ENCODE measurements around the gene PSG5.
"Not testable (repeated sequence)": the region's sequence is repeated elsewhere in the genome, so short reads cannot be mapped to it uniquely, and the experiment has no call there.

PSG5 gene

GRCh38 chr19:43192381-43193155 is 6.2 kb upstream of the PSG5 start:
- not testable (repeated sequence) for H3K4me3 ChIP-seq, H3K27ac ChIP-seq

- H3K27ac ChIP-seq, H3K4me3 ChIP-seq: not testable (repeated sequence)
Measured at GRCh38 chr19:43188092-43188491, 1.8 kb upstream of the PSG5 start.

GRCh38 chr19:43181869-43182771 is 4.2 kb downstream of the PSG5 start:
- not testable (repeated sequence) for H3K4me3 ChIP-seq
- H3K27ac ChIP-seq = peak overlapping the region in 2 of 21 experiments; percentile 34 to 44

- not testable (repeated sequence) for H3K4me3 ChIP-seq, H3K27ac ChIP-seq
Measured at GRCh38 chr19:43179569-43180147, 6.7 kb downstream of the PSG5 start.

DNA sequence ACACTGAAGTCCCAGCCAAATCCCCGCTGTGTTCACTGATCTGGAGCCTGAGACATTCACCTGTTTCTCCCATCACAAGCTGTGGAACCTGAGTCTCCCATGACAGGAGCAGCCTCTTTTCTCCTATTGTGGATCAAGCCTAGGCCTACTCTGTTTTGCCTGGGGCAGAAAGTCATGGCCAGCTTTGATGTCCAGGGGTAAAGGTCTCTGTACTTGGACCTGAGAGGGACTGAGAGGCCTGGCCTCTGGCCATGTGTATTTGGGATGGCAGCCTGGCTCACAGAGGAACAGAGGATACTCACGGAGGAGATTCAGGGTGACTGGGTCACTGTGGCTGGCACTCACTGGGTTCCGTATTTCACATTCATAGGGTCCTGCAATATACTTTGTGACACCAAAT is 7.8 kb downstream of the PSG5 start:
- H3K27ac ChIP-seq = not testable (repeated sequence)

GRCh38 chr19:43165906-43166305 is 20.4 kb downstream of the PSG5 start:
- H3K27ac ChIP-seq, H3K4me3 ChIP-seq: not testable (repeated sequence)

More for the DNA sequence above, 7.8 kb downstream of the PSG5 start:
- not testable (repeated sequence) for H3K4me3 ChIP-seq

- H3K27ac ChIP-seq, H3K4me3 ChIP-seq: not testable (repeated sequence)
Measured at GRCh38 chr19:43163135-43163534, 23.2 kb downstream of the PSG5 start.

- H3K4me3 ChIP-seq, H3K27ac ChIP-seq: not testable (repeated sequence)
Measured at GRCh38 chr19:43162261-43162660, 24.1 kb downstream of the PSG5 start.

- H3K27ac ChIP-seq = no peak overlapping the region
- no peak overlapping the region for H3K4me3 ChIP-seq
Measured at GRCh38 chr19:43152214-43152613, 34.1 kb downstream of the PSG5 start.

DNA sequence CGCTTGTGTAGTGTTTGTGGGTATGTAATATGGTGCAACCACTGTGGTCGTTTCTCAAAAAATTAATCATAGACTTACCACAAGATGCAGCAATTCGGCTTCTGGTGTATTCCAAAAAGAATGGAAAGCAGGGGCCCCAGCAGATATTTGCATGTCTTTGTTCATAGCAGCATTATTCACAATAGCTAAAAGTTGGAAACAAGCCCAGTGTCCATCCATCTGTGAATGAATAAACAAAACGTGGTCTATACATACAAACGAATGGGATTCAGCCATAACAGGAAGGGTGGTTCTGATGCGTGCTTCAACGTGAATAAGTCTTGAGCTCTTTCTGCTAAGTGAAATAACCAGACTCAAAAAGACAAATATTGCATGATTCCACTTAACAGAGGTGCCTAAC is 36.5 kb downstream of the PSG5 start:
- H3K4me3 ChIP-seq, H3K27ac ChIP-seq: not testable (repeated sequence)

GRCh38 chr19:43148233-43148632 is 38.1 kb downstream of the PSG5 start:
- peak overlapping the region in 4 of 21 experiments; percentile 5 to 49 (median 36) for H3K27ac ChIP-seq
- no peak overlapping the region for H3K4me3 ChIP-seq

DNA sequence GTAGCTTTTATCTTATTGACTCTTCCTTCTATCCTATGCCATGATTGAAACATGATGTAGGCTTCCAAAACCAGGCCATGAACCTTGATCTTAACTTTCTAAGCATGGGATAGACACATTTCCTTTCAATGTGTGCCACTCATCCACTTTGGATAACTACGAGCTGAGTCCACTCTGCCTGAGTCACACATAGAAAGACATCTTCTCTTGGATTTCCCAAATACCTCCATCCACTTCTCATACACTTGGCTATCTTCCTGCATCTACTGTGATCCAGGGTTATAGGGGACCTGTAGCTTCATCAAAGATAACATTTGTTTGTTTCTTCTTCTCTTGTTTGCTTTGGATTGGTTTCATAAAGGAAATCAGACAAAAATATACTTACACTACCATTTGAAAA is 44.6 kb downstream of the PSG5 start:
- H3K27ac ChIP-seq, H3K4me3 ChIP-seq: not testable (repeated sequence)

- Histone ChIP-seq H3K4me3 (no peak overlapping the region), H3K27ac (no peak overlapping the region)
Measured at GRCh38 chr19:43132696-43133095, 53.6 kb downstream of the PSG5 start.

DNA sequence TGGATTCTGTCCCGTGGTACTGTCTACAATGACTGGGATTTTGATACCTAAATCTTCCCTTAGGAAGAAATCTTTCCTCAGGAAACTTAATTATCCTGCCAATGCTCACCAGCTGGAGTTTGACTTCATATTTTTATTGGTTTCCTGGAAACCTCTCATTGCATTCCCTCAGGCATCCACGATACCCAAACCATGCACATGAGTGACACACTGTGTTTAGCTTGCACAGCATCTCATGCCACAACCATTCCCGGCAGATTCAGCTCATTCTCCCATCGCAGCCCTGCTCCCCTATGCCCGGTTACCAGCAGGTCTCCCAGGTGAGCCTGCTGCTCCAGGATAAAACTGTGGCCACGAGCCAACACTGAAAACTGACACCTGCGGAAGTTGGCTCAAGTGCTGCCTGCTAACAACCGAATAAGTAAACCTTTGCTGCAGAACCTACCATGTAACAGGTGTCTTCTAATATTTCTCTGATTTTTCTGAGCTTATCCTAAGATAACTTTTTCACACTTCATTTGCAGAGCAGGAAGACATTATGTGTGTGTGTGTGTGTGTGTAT is 55.0 kb downstream of the PSG5 start:
- not testable (repeated sequence) for H3K4me3 ChIP-seq, H3K27ac ChIP-seq

DNA sequence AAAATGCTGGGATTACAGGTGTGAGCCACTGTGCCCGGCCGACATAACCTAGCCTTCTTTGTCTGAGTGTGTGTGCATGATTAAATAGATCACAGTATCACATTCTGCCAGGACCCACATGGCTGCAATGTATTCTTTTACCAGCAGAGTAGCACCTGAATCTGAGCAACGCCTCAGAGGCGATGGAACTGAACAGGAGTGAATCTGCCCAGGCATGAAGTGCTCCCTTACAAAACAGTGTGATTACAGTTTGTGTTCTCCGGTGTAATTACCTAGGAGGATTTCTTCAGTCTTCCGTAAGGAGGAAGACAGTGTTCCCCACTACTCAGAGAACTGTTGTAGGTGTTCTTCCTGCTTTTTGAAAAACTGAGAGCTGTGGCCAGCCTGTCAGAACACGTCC is 57.1 kb downstream of the PSG5 start:
- peak overlapping the region in 1 of 21 experiments; percentile 10 for H3K27ac ChIP-seq
- not testable (repeated sequence) for H3K4me3 ChIP-seq

- not testable (repeated sequence) for H3K4me3 ChIP-seq, H3K27ac ChIP-seq
Measured at GRCh38 chr19:43127336-43127735, 59.0 kb downstream of the PSG5 start.

DNA sequence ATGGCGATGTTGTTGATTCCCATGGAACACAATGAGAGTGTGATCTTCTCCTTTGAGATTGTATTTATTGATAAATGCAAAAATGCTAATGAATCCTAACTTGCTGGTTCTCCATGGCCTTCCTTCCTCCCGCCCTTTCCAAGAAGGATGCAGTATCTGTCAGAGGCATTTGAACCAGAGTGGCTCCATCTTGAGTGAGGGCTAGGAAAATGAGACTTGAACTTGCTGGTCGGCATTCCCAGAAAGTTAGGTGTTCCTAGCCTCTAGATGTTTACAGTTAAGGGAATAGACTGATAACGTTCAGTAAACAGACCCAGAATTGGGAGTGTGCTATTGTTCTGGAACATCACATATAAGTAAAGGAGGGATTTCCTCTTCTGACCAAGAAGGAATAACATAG is 59.6 kb downstream of the PSG5 start:
- H3K27ac ChIP-seq = no peak overlapping the region

GRCh38 chr19:43124360-43124759 is 62.0 kb downstream of the PSG5 start:
- H3K27ac ChIP-seq = no peak overlapping the region
- no peak overlapping the region for H3K4me3 ChIP-seq

More for the DNA sequence above, 59.6 kb downstream of the PSG5 start:
- H3K4me3 ChIP-seq = no peak overlapping the region

- H3K27ac ChIP-seq, H3K4me3 ChIP-seq: not testable (repeated sequence)
Measured at GRCh38 chr19:43120433-43121026, 65.8 kb downstream of the PSG5 start.

DNA sequence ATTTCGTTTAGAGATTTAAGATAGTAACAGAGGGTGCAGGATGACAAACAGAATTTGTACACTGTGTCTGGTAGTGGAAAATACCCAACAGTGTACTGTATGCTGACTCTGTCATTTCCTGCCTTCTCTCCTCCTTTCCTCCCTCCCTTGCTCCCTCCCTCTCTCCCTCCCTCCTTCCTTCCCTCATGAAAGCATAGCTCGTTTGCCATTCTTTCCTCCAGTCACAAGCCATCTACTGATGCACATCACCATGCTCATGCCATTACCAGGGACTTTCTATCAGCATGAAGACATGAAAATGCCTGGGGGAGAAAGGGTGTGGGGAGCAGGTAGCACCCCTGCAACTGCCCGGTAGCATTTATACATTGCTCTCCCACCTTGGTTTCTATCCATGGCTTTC is 66.8 kb downstream of the PSG5 start:
- not testable (repeated sequence) for H3K4me3 ChIP-seq, H3K27ac ChIP-seq
